ENCODE results near the gene GPC1. TPM values are rescaled to one million over a fixed set of nuclear protein-coding genes. Genes with fewer than 3 reads are reported as not detected.

The GPC1 gene
- total RNA-seq, 1 experiment from 2014 or later = 177 TPM

- no peak overlapping the region for H3K4me3 ChIP-seq
- DNase-seq = no peak
Measured at GRCh38 chr2:240517342-240517741, 81.9 kb downstream of the GPC1 start.

More at GRCh38 chr2:240517342-240517741, 81.9 kb downstream of the GPC1 start:
- H3K36me3 ChIP-seq = peaks cover 23% of the 10 kb centered on the region
- H3K9me3 ChIP-seq = no peaks in the 10 kb centered on the region; the same call in 1 of the 2 replicates
- H3K27me3 ChIP-seq = no peaks in the 10 kb centered on the region

Other genes starting within 250 kb of the GPC1 start
- gene ANKMY1, start 122.3 kb downstream of the GPC1 start, total RNA-seq (2014; rRNA removed; shearing (Covaris generic); ENCODE audit: low replicate concordance) = 10.2 and 23.8 TPM in 2 replicates
- gene DUSP28, start 124.7 kb downstream of the GPC1 start, total RNA-seq (2014; rRNA removed; shearing (Covaris generic); ENCODE audit: low replicate concordance) = 6.3 and 7.3 TPM in 2 replicates
- gene RNPEPL1, start 132.8 kb downstream of the GPC1 start, total RNA-seq (2014; rRNA removed; shearing (Covaris generic); ENCODE audit: low replicate concordance) = 13.6 and 13.9 TPM in 2 replicates
- gene CAPN10, start 151.1 kb downstream of the GPC1 start, total RNA-seq (2014; rRNA removed; shearing (Covaris generic); ENCODE audit: low replicate concordance) = 12.5 and 18.4 TPM in 2 replicates
- 0.35 and 2.2 TPM in 2 replicates for gene GPR35, start 189.8 kb downstream of the GPC1 start, total RNA-seq (2014; rRNA removed; shearing (Covaris generic); ENCODE audit: low replicate concordance)
- not detected in 2 replicates for gene AQP12B, start 247.2 kb downstream of the GPC1 start, total RNA-seq (2014; rRNA removed; shearing (Covaris generic); ENCODE audit: low replicate concordance)

All from MG63 (cell line).